Fibroblast of lung (primary cell): ENCODE data around the gene CLEC6A. TPM values are rescaled to one million over a fixed set of nuclear protein-coding genes. Genes with fewer than 3 reads are reported as not detected.

ENCODE experiments used
- DNase-seq, 2 donors: peaks; one replicate each; pipeline versions ENCODE4 v3.0.0 to v3.0.0-alpha.2; 2010; ENCODE audit warnings: low read depth in 2 of 2
- H2AFZ ChIP-seq: 2 replicates; pipeline ENCODE4 v1.5.1; 2012; ENCODE audit warnings: low read length, control low read depth, inconsistent platforms
- H3K27ac ChIP-seq: 2 replicates; pipeline ENCODE4 v1.5.1; 2011; ENCODE audit warnings: low read length, control low read depth; ENCODE audit not compliant: insufficient read depth
- H3K27me3 ChIP-seq: 2 replicates; pipeline ENCODE4 v1.5.1; 2011; ENCODE audit warnings: mild to moderate bottlenecking, low read length; ENCODE audit not compliant: control insufficient read depth, insufficient read depth
- H3K36me3 ChIP-seq: 2 replicates; pipeline ENCODE4 v1.5.1; 2011; ENCODE audit warnings: low read length; ENCODE audit not compliant: control insufficient read depth, insufficient read depth
- H3K4me1 ChIP-seq: 2 replicates; pipeline ENCODE4 v1.5.1; 2011; ENCODE audit warnings: low read length; ENCODE audit not compliant: control insufficient read depth, insufficient read depth; ENCODE audit errors: extremely low read depth
- H3K4me2 ChIP-seq: 2 replicates; pipeline ENCODE4 v1.5.1; 2011; ENCODE audit warnings: low read length, control low read depth; ENCODE audit not compliant: insufficient read depth; ENCODE audit errors: extremely low read depth
- H3K4me3 ChIP-seq, 4 experiments: fragments of 200-600 bp in 1 of 4; sonication (generic) in 1 of 4; replicated peaks in 1 of 4; 2 replicates each; pipeline ENCODE4 v1.5.1; 2011 to 2016; ENCODE audit warnings: low read length in 4 of 4, low read depth in 3 of 4, mild to moderate bottlenecking in 3 of 4, control low read depth in 2 of 4, inconsistent platforms in 1 of 4, mixed read lengths in 1 of 4; ENCODE audit not compliant: insufficient read depth in 1 of 4; ENCODE audit errors: control extremely low read depth in 1 of 4
- H3K79me2 ChIP-seq: 2 replicates; pipeline ENCODE4 v1.5.1; 2012; ENCODE audit warnings: mild to moderate bottlenecking, low read length, inconsistent platforms; ENCODE audit not compliant: control insufficient read depth, insufficient read depth
- H3K9ac ChIP-seq: 2 replicates; pipeline ENCODE4 v1.5.1; 2011; ENCODE audit warnings: mild to moderate bottlenecking, low read length, control low read depth; ENCODE audit not compliant: insufficient read depth
- H3K9me3 ChIP-seq: 2 replicates; pipeline ENCODE4 v1.5.1; 2012; ENCODE audit warnings: low read depth, low read length; ENCODE audit not compliant: control insufficient read depth, insufficient read depth
- H4K20me1 ChIP-seq: 2 replicates; pipeline ENCODE4 v1.5.1; 2011; ENCODE audit warnings: low read length; ENCODE audit not compliant: control insufficient read depth, insufficient read depth; ENCODE audit errors: extremely low read depth
- CTCF ChIP-seq, 2 donors: IDR thresholded peaks in 1 of 2; conservative IDR thresholded peaks in 1 of 2; 1 replicate in 1 of 2; 2 replicates in 1 of 2; pipeline ENCODE4 v1.5.1; 2011 to 2012; ENCODE audit warnings: low read length in 2 of 2, control low read depth in 1 of 2, inconsistent platforms in 1 of 2, low read depth in 1 of 2, mild to moderate bottlenecking in 1 of 2
- EZH2 ChIP-seq: IDR thresholded peaks from 2 replicates; pipeline ENCODE4 v1.5.1; 2012; ENCODE audit warnings: low read length, control low read depth, mild to moderate bottlenecking; ENCODE audit errors: missing control alignments
- polyA plus RNA-seq, 2 donors: library from polyadenylated mRNA; depleted of rRNA in 1 of 2; stranded (reverse) in 1 of 2; unstranded in 1 of 2; fragments of >200 nt; gene quantifications; 2 replicates each; pipeline ENCODE4 v1.2.1, GENCODE V29; 2011 to 2012; ENCODE audit warnings: missing spikeins in 1 of 2
- total RNA-seq: library from RNA; depleted of rRNA; stranded (reverse); fragments of >200 nt; gene quantifications from 2 replicates; pipeline ENCODE4 v1.2.1, GENCODE V29; 2014

The CLEC6A gene
- total and polyA plus RNA-seq, 2 donors (not counting 1 experiment from before 2014, with no cell fraction given): not detected

- H3K4me3 ChIP-seq: no peak overlapping the region
- H3K27ac ChIP-seq: no peak overlapping the region
- H3K4me1 ChIP-seq: no peaks in the 10 kb centered on the region
- H4K20me1 ChIP-seq: no peaks in the 10 kb centered on the region
- DNase-seq: no peak
- no peaks in the 10 kb centered on the region for H3K79me2 ChIP-seq
- TF ChIP-seq CTCF (conservative IDR thresholded peaks at IDR 0.05 in 1 of 2, IDR thresholded peaks at IDR 0.05 in 1 of 2; ENCODE audit: low read depth in 1 of 2, low read length in 2 of 2) (no peak), EZH2 (no peak)
- no peak overlapping the region for H3K4me2 ChIP-seq
- H2AFZ ChIP-seq: no peak overlapping the region
- no peaks in the 10 kb centered on the region for H3K27me3 ChIP-seq
- H3K36me3 ChIP-seq: no peaks in the 10 kb centered on the region
- no peak overlapping the region for H3K9ac ChIP-seq
- no peaks in the 10 kb centered on the region for H3K9me3 ChIP-seq
These were observed 46.0 kb downstream of the CLEC6A start for GRCh38 chr12:8501720-8502119.

DNA sequence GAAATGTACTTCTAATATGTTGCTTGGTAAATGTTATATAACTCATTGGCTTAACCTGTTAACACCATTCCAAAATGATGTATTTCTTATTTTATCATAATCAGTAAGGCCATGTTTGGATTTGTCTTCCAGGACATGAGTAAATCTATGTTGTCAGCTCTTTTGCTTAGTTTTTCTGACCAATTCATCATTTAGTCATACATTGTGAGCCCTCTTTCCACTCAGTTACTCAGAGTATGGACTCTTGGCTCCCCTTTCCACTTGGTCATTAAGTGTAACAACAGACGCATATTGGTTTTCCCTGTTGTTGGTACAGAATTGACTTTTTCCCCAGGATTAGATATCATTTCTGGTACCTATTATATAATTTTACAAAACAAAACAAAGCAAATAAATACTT, 48.6 kb downstream of the CLEC6A start:
- H3K4me1 ChIP-seq: no peaks in the 10 kb centered on the region
- H3K27ac ChIP-seq: no peak overlapping the region
- H3K9me3 ChIP-seq: no peaks in the 10 kb centered on the region
- H3K79me2 ChIP-seq: no peaks in the 10 kb centered on the region
- no peak for DNase-seq
- H2AFZ ChIP-seq: no peak overlapping the region
- H3K36me3 ChIP-seq: no peaks in the 10 kb centered on the region
- H3K4me3 ChIP-seq: no peak overlapping the region
- H3K9ac ChIP-seq: no peak overlapping the region
- H4K20me1 ChIP-seq: no peaks in the 10 kb centered on the region
- TF ChIP-seq CTCF (conservative IDR thresholded peaks at IDR 0.05 in 1 of 2, IDR thresholded peaks at IDR 0.05 in 1 of 2; ENCODE audit: low read depth in 1 of 2, low read length in 2 of 2) (no peak), EZH2 (no peak)
- H3K4me2 ChIP-seq: no peak overlapping the region
- no peaks in the 10 kb centered on the region for H3K27me3 ChIP-seq

GRCh38 chr12:8507596-8507995, 51.8 kb downstream of the CLEC6A start:
- Histone ChIP-seq H3K4me3 (no peak overlapping the region), H3K27ac (no peak overlapping the region), H3K27me3 (no peaks in the 10 kb centered on the region), H3K79me2 (no peaks in the 10 kb centered on the region), H3K4me1 (no peaks in the 10 kb centered on the region), H3K9ac (no peak overlapping the region), H3K9me3 (no peaks in the 10 kb centered on the region), H4K20me1 (no peaks in the 10 kb centered on the region), H3K36me3 (no peaks in the 10 kb centered on the region), H2AFZ (no peak overlapping the region), H3K4me2 (no peak overlapping the region)
- no peak for DNase-seq
- TF ChIP-seq EZH2: no peak
